Measurements from ENCODE around the gene FKTN. TPM values are rescaled to one million over a fixed set of nuclear protein-coding genes. Genes with fewer than 3 reads are reported as not detected.
A peak's percentile ranks its signal among the peaks of the same experiment; 100 is the strongest.

Gene FKTN
- total and polyA plus RNA-seq, 7 experiments from 2014 or later, result 1.2 to 15.5 (median 9.3) TPM

DNA sequence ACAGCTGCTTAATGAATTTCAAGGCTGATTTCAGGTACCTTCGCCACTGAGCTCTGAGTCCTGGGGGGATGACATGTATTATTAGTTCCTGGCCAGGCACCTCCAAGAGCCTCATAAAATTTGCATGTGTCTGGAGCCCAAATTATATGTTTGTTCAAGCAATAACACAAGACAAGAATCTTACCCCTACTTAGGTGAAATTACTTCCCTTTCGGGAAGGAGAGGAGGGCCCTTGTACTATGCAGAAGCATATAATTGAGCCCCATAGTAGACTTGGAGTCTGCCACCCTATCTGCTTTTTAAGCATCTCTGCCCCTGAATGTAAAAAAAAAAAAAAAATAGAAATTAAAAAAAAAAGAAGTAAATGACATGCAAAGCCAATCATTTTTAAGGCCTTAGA, 123.4 kb downstream of the FKTN start:
- no peak for DNase-seq
- Histone ChIP-seq H3K27ac (ENCODE audit: low read depth, low read length) (no peak overlapping the region), H3K4me3 (ENCODE audit: low read length) (no peak overlapping the region), H3K36me3 (ENCODE audit: control insufficient read depth in 2 of 3, insufficient read depth in 3 of 3, low read length in 3 of 3) (no peaks in the 10 kb centered on the region), H3K27me3 (ENCODE audit: control insufficient read depth in 2 of 2, insufficient read depth in 2 of 2, low read length in 2 of 2) (no peaks in the 10 kb centered on the region), H3K4me1 (ENCODE audit: control insufficient read depth in 2 of 2, insufficient read depth in 2 of 2, low read length in 2 of 2) (no peaks in the 10 kb centered on the region), H3K9me3 (ENCODE audit: control insufficient read depth in 2 of 3, low read length in 3 of 3) (no peaks in the 10 kb centered on the region)
- intact Hi-C loops (cut with micrococcal nuclease), result no loop called here
- no peaks in the 10 kb centered on the region for H3K36me3 Mint-ChIP-seq
- no peak for ATAC-seq
- CTCF ChIA-PET, result no interaction called here
- H3K9me3 Mint-ChIP-seq, result no peaks in the 10 kb centered on the region
- POLR2A ChIA-PET, result no interaction called here
- H3K4me1 Mint-ChIP-seq, result no peaks in the 10 kb centered on the region
- H3K27me3 Mint-ChIP-seq, result peaks cover 0 to 3% (median 0%) of the 10 kb centered on the region in 5 donors
- H3K27ac Mint-ChIP-seq, result no peak overlapping the region
- no peak overlapping the region for H3K4me3 Mint-ChIP-seq

DNA sequence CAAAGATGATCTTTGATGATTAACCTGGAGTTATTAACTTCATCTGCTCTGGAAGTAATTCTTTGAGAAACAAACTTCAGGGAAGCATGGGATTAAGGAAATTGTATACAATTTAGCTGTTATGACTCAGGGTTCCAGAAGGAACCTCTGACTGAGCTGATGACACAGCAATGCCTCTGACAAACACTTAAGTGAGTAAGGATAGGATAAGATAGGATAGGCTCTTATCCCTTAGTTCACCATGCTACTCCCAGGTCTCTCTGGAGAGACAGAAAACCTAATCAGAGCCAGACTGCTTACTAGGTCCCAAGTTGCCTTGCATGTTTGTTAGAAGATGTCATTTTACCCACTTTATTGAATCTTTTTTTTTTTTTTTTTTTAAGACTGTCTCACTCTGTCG, 123.8 kb downstream of the FKTN start:
- Mint-ChIP-seq H3K36me3 (no peaks in the 10 kb centered on the region), H3K4me3 (no peak overlapping the region), H3K27ac (no peak overlapping the region), H3K27me3 (peaks cover 0 to 3% (median 0%) of the 10 kb centered on the region in 5 donors), H3K9me3 (no peaks in the 10 kb centered on the region), H3K4me1 (no peaks in the 10 kb centered on the region)
- ATAC-seq (no peak), DNase-seq (no peak)
- intact Hi-C loops (cut with micrococcal nuclease), result no loop called here
- POLR2A ChIA-PET, result no interaction called here
- Histone ChIP-seq H3K27me3 (ENCODE audit: control insufficient read depth in 2 of 2, insufficient read depth in 2 of 2, low read length in 2 of 2) (no peaks in the 10 kb centered on the region), H3K4me1 (ENCODE audit: control insufficient read depth in 2 of 2, insufficient read depth in 2 of 2, low read length in 2 of 2) (no peaks in the 10 kb centered on the region), H3K36me3 (ENCODE audit: control insufficient read depth in 2 of 3, insufficient read depth in 3 of 3, low read length in 3 of 3) (no peaks in the 10 kb centered on the region), H3K27ac (ENCODE audit: low read depth, low read length) (no peak overlapping the region), H3K4me3 (ENCODE audit: low read length) (no peak overlapping the region), H3K9me3 (ENCODE audit: control insufficient read depth in 2 of 3, low read length in 3 of 3) (no peaks in the 10 kb centered on the region)
- CTCF ChIA-PET, result no interaction called here

DNA sequence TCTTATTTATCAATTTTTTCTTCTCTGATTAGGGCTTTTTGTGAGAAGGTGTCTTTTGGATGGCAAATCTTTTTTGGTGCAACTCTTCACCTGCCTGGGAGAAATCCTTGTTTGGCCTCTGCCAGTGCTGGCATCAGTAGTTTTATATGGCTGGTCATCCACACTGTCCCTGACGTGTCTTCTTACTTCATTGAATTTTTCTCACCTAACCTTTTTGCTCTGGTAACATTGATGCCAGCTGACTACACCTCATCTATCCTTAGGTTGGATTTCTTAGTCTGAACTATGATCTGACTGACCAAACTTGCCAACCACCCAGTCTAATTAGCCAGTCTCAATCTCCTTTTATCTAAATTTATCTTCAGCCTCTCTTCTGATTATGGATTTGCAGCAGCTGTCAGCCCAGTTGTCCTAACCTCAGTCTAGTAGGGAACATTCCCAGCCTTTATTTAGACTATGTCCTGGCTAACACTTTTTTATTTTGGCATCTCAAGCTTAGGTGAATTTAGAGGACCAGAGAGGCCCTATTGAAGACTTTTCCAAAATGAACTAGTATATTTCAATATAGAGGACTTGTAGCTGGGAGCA, 125.9 kb downstream of the FKTN start:
- Histone ChIP-seq H3K4me1 (ENCODE audit: control insufficient read depth in 2 of 2, insufficient read depth in 2 of 2, low read length in 2 of 2) (no peaks in the 10 kb centered on the region), H3K9me3 (ENCODE audit: control insufficient read depth in 2 of 3, low read length in 3 of 3) (no peaks in the 10 kb centered on the region), H3K4me3 (ENCODE audit: low read length) (no peak overlapping the region), H3K27me3 (ENCODE audit: control insufficient read depth in 2 of 2, insufficient read depth in 2 of 2, low read length in 2 of 2) (no peaks in the 10 kb centered on the region), H3K27ac (ENCODE audit: low read depth, low read length) (no peak overlapping the region), H3K36me3 (ENCODE audit: control insufficient read depth in 2 of 3, insufficient read depth in 3 of 3, low read length in 3 of 3) (no peaks in the 10 kb centered on the region)
- intact Hi-C loops (cut with micrococcal nuclease), result no loop called here
- H3K9me3 Mint-ChIP-seq, result no peaks in the 10 kb centered on the region
- DNase-seq (no peak), ATAC-seq (no peak)
- ChIA-PET POLR2A (no interaction called here), CTCF (no interaction called here)
- no peaks in the 10 kb centered on the region for H3K36me3 Mint-ChIP-seq
- no peaks in the 10 kb centered on the region for H3K4me1 Mint-ChIP-seq
- peaks cover 0 to 15% (median 11%) of the 10 kb centered on the region in 5 donors for H3K27me3 Mint-ChIP-seq
- peak overlapping the region in 1 of 9 donors; percentile 5 for H3K27ac Mint-ChIP-seq
- H3K4me3 Mint-ChIP-seq, result no peak overlapping the region

DNA sequence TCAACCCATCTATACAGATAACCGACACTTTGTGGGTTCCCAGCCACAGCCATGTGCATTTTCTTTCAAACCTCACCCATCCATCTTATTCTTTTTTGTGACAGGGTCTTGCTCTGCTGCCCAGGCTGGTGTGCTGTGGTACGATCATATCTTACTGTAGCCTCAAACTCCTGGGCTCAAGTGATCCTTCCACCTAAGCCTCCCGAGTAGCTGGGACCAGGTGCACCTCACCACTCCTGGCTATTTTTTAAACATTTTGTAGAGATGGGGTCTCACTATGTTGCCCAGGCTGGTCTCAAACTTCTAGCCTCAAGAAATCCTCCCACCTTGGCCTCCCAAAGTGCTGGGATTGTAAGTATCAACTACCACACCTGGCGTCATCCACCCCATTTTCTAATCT, 129.0 kb downstream of the FKTN start:
- Mint-ChIP-seq H3K27ac (peak overlapping the region in 1 of 9 donors; percentile 59), H3K4me3 (no peak overlapping the region), H3K4me1 (no peaks in the 10 kb centered on the region), H3K27me3 (peaks cover 13 to 37% (median 25%) of the 10 kb centered on the region in 5 donors), H3K9me3 (no peaks in the 10 kb centered on the region), H3K36me3 (no peaks in the 10 kb centered on the region)
- Histone ChIP-seq H3K36me3 (ENCODE audit: control insufficient read depth in 2 of 3, insufficient read depth in 3 of 3, low read length in 3 of 3) (no peaks in the 10 kb centered on the region), H3K9me3 (ENCODE audit: control insufficient read depth in 2 of 3, low read length in 3 of 3) (no peaks in the 10 kb centered on the region), H3K4me3 (ENCODE audit: low read length) (no peak overlapping the region), H3K4me1 (ENCODE audit: control insufficient read depth in 2 of 2, insufficient read depth in 2 of 2, low read length in 2 of 2) (no peaks in the 10 kb centered on the region), H3K27me3 (ENCODE audit: control insufficient read depth in 2 of 2, insufficient read depth in 2 of 2, low read length in 2 of 2) (peaks cover 0 to 3% of the 10 kb centered on the region in 2 donors), H3K27ac (ENCODE audit: low read depth, low read length) (no peak overlapping the region)
- DNase-seq (no peak), ATAC-seq (no peak)
- POLR2A ChIA-PET, result no interaction called here
- intact Hi-C loops (cut with micrococcal nuclease), result no loop called here
- CTCF ChIA-PET, result no interaction called here

Other genes with a start within 250 kb of the FKTN start
- 1 to 10 TPM in 2 of 5 experiments, under 1 TPM in 3; 0.38 to 5.8 (median 0.61) TPM for gene FSD1L, start 110.1 kb upstream of the FKTN start, total RNA-seq
- gene FSD1L, start 110.1 kb upstream of the FKTN start, polyA plus RNA-seq, result 1 to 10 TPM in 1 of 2 donors, under 1 TPM in 1; 0.08 to 1.2 TPM
- under 1 TPM in 1 of 5 experiments, not detected in 4; 0.36 TPM for gene TAL2, start 104.3 kb downstream of the FKTN start, total RNA-seq
- gene TAL2, start 104.3 kb downstream of the FKTN start, polyA plus RNA-seq, result not detected
- gene TMEM38B, start 136.4 kb downstream of the FKTN start, total RNA-seq, result 10 to 100 TPM in 4 of 5 experiments, 1 to 10 TPM in 1; 5.8 to 21.0 (median 15.2) TPM
- 10 to 100 TPM; 20.4 to 31.4 TPM for gene TMEM38B, start 136.4 kb downstream of the FKTN start, polyA plus RNA-seq

Measured in naive thymus-derived CD4-positive, alpha-beta T cell (primary cell).